Measurements from ENCODE around the gene TWNK.

Gene TWNK

DNA sequence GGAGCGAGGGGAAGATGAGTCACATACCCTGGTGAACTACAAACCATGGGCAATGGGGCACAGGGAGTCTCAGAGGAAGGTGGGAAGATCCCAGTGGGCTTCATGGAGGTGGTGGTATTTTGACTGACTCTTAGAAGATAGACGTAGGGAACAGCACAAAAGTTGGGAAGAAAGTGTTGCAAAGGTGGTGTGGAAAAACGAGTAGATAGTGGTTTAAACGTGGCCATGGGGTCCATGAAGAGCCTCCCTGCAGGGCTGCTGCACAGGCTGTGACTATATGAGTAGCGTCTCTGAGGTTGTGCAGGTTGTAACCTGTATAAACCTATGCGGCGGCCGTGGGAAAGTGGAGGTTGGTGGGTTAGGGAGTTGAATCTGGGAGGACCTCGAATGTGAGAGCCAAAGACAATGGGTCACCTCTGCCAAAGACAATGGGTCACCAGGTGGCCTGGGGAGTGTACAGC lies 26.1 kb downstream of the TWNK start:
- DNase-seq: no peak

DNA sequence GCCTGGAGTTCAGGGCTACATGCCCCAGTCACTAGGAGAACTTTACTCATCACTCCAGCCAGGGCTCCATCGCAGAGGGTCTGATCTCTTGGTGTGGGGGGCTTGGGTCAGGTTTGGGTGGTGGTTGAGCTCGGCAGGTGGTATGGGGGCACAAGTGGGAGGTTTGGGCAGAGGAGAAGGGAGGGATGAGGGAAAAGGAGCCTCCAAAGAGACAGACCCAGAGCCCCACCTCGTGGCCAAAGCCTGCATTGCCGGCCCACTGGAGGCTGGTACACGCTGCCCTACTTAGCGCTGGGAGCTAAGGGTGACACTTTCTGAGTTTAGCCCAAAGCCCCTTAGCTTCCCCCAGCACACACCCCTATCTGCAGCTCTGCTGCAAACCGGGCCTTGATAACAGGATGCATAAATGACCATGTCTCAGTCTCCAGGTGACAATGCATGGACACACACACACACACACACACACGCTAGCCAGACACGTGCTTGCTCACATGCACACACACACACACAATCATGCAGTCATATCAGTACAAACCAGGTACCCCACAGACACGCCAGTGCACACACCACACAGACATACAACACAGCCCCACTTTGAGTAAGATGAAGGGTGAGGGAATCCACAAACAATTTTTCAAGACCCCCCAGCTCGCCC lies 27.0 kb downstream of the TWNK start:
- peak; percentile 72 to 80 for DNase-seq

DNA sequence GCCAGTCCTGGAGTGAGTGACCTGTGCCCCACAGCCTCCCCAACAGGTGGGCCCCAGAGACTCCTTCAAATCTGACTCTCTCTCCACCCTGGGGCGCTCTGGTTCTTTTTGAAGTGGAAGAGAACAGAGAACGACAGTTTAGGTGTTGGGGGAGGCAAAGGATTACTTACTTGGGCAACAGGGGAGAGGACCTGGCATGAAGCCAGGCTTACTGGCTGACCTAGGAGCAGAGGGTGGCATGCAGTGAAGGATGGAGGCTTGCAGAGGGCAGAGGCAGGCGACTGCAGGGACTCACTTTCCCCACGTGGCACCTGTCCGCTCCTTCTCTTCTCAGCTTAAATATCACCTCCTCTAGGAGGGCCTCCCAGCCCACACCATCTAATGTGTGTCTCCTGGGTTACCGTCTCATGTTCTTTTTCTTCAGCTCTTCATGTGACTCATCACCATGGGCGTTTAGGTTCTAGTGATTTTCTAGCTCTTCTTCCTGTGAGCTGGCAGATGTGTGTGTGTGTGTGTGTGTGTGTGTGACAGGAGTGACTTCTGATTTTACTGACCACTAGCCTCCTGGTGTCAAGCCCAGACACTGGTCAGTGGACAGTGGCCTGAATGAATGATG lies 27.7 kb downstream of the TWNK start:
- DNase-seq: no peak

DNA sequence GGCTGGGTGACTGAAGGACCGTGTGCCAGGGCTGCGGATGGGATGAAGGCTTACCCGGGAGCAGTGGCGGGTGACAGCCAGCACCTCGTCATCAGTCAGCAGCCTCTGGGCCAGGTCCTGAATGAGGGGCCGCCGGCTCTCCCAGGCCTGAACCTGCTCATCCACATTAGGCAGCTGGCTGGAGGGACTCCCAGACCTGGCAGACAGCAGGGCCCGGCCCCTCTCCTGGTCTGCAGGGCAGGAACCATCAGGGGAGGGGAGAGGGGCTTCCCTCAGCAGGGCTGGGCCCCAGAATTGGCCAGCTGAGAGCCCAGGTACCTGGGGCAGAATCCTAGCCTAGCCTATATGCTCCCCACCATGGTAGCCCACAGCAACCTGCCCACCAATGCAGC lies 28.2 kb downstream of the TWNK start:
- no peak for DNase-seq

DNA sequence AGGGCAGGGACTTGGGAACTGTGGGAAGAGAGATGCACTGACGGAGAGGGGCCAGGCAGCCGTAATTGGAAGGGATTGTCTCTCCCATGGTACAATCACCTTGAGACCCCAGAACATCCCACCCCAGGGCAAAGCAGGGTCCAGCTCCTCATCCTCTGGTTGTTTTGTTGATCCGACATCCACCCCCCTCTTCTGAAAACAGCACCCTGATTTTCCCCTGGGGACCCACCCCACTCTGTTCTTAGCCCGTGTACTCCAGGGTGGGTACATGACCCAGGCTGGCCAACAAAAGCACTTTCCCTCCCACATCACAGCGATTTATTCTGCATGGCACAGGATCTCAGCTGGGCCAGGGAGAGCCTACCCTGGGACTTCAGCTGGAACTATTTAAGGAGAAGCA lies 29.5 kb downstream of the TWNK start:
- DNase-seq: no peak

DNA sequence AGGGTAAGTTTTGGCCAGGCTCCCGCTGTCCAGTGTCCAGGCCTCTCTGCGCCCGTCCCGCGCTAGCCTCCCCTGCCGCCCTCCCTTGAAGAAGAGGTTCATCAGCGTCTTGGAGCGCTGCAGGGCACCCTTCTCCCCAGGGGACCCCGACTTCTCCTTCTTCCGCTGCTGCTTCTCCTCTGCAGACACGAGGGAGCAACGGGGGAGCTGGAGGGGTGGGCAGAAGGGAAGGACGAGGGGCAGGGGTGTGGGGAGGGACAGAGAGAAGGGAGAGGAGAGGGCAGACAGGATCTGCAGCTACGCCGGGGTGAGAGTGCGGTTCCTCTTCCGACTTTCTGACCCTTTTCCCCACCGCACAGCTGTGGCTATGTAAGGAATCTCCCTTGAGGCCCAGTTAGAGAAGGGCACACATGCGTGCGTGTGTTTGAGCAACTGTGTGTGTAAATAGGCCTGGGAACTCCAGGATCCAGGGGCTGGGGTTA lies 30.8 kb downstream of the TWNK start:
- no peak for DNase-seq

DNA sequence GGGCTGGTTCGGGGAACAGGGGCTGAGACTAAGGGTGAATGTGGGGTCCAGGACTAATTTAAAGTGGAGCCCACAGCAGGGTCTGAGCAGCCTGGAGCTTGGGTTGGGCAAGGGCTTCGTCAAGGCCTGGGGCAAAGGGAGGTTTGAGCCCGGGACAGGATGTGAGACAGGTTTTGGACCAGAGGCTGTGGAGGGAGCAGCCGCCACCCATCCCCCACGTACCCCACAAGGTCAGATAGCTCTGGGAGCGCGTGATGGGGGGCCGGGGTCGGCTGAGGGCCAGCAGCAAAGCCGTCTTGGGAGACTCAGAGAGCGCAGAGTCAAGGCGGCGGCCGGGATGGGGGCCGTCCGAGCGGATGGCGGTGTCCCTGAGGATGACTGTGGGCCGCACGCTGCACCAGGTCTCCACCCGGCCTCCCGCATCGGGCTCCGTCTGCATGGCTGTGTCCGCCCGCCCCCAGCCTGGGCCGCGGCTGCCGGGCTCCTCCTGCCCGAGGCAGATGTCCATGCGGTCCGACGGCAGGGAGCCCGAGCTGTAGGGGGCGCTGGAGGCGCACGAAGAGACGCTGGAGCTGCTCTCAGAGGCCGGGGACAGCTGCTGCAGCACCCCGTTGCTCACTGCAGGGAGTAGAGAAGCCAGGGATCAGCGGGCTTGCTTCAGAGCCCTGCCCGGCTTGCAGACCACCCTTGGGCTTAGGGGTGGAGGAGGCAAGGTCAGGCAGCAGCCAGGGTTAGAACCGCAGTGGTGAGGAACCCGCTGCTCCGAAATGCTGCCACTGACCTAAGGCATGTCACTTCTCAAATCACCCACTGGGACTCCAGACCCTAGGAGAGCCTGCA lies 31.5 kb downstream of the TWNK start:
- DNase-seq: peak; percentile 58 to 75

DNA sequence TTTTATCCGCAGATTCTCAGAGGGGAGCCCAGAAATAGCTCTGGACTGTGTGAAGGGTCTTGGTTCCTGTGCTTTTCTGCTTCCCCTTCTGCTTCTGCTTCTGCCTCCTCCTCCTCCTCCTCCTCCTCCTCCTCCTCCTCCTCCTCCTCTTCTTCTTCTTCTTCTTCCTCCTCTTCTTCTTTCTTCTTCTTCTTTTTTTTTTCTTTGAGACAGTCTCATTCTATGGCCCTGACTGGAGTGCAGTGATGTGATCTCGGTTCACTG lies 32.0 kb downstream of the TWNK start:
- DNase-seq: no peak

DNA sequence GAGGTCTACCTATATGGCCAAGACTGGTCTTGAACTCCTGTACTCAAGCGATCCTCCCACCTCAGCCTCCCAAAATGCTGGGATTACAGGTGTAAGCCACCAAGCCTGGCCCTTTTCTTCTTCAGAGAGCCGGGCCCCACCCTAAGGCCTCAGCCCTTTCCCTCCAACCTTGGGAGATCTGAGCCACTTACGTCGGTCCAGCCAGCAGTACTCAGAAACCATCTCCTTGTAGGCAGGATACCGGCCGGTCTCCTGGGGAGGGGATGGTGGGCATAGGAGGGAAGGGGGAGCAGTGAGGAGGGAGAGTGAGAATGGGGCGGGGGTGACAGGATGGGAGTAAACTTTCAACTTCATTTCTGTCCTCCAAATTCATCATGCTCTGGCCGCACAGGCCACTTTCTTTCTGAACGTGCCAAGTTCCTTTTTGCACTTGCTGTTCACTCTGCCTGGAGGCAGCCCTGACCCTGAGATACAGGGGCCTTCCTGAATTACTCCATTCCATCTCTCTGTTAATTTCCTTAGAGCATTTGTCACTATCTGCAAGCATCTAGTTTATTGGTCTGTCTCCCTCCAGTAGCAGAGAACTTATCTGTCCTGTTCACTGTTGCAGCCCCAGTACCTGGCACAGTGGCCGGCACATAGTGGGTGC lies 33.2 kb downstream of the TWNK start:
- DNase-seq: no peak

DNA sequence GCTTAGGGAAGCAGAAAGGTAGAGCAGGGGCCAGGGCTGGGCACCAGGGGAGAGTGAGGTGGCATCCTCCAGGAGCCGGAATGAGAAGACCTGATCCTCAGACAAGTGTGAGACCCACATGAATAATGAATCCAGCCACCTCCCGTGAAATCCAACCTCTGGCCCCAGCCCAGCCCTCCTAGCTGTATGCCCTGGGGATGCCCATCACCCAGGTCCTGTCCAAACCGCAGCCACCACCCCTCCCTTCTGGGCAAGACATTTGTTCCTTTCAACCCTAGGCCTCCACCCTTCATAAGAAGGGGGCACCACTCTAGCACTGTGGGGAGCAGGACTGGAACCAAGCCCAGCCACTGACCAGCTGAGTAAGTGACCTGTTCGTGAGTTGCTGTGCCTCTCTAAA lies 33.9 kb downstream of the TWNK start:
- no peak for DNase-seq

DNA sequence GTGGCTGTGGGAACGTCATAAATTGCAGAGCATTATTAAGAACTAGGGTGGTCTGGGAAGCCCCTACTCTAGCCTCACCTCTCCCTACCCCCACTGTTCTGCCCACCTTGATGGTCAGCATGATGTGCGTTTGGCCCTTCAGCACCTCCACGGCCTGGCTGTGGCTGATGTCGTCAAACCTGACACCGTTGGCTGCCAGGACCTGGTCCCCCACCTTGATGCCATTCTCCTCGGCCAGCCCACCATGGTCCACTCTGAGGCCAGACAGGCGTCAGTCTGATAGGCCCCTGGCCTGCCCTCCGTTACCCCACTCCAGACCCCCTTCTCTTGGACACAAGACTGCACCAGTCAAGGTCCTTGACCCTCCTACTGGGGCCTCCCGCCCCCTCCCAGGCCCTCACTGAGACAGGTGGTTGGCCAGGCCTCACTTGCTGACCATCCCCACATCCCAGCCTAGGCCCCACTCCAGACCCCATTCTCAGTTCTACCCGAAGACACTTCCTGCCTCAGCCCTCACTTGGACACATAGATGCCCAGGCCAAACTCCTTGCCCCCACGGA lies 34.4 kb downstream of the TWNK start:
- no peak for DNase-seq

DNA sequence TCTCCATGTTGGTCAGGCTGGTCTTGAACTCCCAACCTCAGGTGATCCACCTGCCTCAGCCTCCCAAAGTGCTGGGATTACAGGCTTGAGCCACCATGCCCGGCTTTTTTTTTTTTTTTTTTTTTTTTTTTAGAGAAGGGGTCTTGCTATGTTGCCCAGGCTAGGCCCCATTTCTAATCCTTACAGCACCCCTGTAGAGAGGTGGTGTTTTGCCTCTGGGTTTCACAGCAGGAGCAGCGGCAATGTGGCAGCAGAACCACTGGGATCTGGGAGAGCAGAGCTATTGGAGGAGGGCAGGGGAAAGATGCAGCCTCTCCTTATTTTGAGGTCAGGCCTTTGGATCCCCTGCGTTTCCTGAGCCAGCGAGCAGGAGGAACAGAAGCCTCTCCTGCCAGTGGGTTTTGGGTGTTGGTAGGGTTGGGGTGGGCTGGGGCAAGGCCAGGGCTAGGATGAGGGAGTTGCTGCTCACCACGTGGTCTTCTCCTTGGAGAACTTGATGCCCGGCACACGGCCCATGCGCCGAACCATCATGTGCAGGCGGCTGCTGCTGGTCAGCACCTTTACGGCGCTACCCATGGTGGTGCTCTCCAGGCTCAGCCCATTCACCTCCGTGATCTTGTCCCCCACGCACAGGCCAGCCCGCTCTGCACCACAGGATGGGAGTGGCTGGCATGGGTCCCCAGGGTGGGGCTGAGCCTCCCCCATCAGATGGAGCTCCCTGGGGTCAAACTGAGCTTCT lies 35.8 kb downstream of the TWNK start:
- DNase-seq: no peak

DNA sequence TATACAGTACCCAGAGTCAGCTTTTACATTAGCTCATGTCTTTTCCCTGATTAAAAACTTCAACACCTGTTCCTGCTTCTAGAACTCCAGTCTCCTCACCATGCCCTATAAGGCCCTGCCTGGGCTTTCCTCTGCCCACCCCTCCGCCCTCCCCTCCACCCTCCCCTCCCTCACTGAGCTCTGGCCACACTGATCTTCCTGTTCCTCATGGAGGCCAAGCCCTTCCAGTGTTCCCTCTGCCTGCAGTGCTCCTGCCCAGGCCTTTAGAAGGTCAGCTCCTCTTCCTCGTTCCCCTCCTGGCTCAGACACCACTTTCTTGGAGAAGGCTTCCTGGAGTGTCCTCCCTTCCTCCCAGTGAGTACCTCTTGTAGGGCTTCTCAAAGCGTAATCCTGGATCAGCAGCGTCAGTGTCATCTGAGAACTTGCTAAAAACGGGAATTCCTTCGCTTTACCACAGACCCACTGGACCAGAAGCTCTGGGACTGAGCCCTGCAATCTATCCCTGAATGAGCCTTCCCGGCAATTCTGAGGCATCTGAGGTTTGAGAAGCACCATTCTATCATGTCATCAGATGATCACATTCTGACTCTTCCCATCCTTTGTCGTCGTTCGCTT lies 39.9 kb downstream of the TWNK start:
- DNase-seq: no peak

DNA sequence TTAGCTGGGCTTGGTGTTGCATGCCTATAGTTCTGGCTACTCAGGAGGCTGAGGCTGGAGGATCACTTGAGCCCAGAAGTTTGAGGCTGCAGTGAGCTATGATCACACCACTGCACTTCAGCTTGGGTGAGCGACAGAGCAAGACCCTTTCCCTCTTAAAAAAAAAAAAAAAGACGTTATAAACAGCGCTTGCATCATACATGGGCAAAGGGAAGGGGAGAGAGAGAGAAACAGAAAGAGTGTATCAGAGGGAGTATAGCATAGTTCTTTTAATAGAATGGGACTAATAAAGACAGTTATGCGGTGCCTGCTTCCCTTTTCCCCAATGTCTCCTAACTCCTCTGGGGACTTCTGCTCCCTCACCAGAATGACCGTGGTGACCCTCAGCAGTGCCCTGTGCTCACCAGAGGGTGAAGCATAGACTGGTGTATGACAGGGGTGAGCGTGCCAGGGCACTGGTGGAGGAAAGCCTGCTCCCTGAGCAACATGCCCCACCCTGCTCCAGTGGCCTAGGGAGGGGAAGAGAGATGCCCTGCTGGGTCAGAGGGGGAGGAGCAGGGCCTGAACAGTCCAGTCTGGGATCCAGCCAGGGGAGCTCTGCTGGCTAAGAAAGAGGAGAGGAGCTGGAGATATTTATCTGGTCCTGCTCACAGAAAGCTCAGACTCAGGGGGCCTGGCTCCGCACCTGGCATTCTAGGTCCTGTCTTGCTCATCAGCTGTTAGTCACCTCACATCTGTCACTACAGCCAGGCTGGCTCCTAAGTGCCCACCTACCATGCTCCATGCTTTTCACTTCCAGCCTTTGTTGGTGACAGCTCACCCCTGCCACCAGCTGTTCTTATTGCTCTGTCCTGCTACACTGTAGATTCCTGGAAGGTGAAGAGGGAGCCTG lies 41.3 kb downstream of the TWNK start:
- DNase-seq: no peak

DNA sequence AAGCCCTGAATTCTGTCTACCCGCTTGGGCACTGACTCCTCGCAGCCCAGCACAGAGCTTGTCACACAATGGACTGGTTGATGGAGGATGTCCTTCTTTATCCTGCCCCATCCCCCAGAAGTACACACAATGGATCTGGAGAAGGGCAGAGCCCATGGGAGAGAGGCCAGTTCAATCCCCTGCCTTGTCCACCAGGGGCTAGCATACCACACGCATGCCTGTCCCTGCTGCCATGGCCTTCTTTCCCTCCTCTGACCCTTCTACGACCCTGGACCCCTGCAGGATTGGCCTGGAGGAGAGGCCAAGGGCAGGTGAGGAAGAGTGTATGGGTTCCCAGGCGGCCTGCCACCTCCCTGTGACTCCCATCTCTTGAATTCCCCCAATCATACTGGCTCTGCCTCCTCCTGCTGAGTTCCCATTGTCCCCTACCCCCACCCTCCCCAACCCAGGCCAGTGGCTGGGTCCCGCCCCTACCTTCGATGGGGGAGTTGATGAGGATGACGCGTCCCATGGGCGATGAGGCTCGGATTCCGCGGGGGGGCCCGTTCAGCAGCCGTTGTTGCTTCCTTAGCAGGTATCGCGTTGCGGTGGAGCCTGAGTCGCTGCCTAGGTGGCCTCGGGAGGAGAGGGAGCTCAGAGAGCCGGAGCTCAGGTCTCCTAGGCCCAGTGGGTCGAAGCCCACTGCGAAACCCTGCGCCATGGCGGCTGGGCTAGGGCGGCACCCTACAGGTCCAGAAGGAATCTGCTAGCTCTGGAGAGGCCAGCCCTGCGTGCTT lies 42.4 kb downstream of the TWNK start:
- no peak for DNase-seq

DNA sequence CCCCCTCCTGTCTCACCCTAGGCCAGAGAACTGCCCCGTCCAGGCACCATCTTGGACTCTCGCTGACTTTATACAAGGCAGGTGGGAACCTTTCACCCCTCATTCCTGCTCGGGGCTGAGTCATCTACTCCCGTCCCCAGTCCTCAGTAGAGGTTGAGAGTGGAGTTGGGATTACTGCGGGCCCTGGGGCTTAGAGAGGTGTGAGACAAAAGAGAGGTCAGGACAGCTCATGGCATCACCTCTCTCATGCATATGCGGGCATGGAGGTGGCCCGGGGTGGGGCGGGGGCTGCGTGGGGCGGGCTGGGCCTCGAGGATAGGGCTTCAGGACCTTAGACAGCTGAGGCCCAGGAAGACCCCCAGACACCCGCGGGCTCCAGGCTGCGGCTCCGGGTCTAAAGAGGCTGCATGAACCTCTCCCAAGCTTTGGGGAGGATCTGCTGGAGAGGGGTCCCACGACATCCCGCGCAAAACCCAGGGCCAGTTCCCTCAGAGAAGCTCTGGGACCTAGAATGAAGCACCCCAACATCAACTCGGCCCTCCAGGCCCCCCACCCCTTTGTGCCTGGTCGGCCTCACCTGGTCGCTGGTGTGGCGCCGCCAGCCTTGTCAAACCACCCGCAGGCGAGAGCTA lies 43.3 kb downstream of the TWNK start:
- no peak for DNase-seq

DNA sequence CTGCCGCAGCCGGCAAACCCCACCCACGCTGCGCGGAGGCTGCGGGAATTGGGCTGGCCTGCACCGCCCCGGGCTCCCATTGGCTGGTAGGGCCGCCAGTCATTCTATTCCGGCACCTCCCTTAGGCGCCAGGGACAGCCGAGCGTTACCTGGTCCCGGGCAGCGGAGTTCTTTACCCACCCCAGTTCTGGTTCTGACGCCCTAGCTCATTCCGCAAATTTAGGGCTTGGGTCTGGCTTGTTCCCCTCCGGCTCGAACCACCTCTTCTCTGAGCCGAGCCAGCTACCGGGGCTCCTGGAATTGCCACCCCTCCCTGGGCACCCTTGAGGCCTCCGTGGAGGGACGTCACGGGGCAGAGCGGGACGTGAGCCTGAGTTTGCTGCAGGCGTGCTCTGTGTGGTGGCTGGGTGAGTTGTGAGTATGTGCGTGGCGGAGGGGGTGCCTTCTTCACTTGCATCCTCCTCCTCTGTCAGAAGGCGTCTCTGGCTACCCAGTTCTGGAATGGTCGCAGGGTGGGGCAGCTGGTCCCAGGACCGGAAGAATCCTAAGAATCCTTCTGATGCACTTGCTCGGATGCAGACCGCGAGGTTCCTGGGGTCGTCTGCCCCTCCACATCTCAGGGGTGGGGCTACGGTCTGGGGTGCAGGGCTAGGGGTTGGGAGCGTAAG lies 43.9 kb downstream of the TWNK start, which contains the start of the genes PDZD7 and SFXN3:
TSS of gene PDZD7 (minus strand) at position 2 of the 668 bp plus-strand sequence. CDS start 910 bp downstream, outside the sequence.
TSS of gene SFXN3 (plus strand) at position 107 of the 668 bp plus-strand sequence. CDS start 3,461 bp downstream, outside the sequence.
- peak; percentile 94 to 96 for DNase-seq

DNA sequence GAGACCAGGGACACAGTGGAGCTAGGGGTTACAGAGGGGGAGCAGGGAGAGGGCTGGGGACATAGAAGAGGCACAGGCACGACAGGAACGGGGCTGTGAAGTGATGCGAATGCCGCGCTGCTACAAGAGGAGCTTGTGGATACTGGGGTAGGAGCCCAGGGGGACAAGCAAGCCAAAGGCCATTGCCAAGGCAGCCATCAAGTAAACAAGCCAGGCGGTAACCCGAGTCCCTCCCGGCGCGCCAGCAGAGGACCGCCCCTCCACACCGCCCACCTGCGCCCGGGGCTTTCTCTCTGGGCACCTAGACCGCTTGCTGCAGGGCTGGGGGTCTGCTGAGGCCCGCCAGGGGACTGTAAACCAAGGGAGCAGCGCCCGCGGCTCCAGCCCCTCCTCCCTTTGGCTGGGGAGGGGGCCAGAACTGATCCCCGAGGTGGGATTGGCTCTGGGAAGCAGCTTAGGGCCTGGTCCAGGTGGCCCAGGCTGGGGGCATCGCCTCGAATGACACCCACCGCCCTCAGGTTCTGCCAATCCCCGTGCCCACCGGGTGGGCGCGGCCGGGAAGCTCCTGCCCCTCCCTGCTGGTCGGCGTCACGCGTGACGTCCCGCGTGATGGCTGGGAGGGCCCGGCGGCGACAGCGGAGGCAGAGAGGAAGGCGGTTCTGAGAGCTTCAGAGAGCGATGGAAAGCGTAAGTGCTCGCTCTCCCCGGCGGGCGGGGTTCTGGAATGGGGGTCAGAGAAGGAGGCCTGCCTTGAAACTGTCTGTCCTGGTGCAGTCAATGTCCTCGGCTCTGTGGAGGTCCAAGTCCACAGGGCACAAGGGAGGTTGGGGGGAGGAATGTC lies 44.7 kb downstream of the TWNK start:
- peak; percentile 78 to 87 for DNase-seq
